Measurements from ENCODE around the gene FOXC1.

- TF ChIP-seq CTCF (IDR thresholded peaks at IDR 0.05) (no peak), ZFX (IDR thresholded peaks at IDR 0.05; ENCODE audit: borderline replicate concordance) (no peak)
Measured at GRCh38 chr6:1634081-1634480, 24.4 kb downstream of the FOXC1 start.
